Stimulated activated CD8-positive, alpha-beta memory T cell treated with anti-CD3 and anti-CD28 coated beads, Interleukin-4, amount 100 ng/mL, for 24 hours (primary cell): ENCODE measurements around the gene DNAJC17.
A peak's percentile ranks its signal among the peaks of the same experiment; 100 is the strongest.

Experiments
- DNase-seq: peaks from one replicate; pipeline ENCODE4 v3.0.0-alpha.2; 2020; ENCODE audit warnings: low read depth

DNAJC17 gene

GRCh38 chr15:40789999-40790398 lies 17.3 kb downstream of the DNAJC17 start:
- DNase-seq = no peak

- no peak for DNase-seq
Observed at GRCh38 chr15:40789119-40789518, 18.2 kb downstream of the DNAJC17 start.

DNA sequence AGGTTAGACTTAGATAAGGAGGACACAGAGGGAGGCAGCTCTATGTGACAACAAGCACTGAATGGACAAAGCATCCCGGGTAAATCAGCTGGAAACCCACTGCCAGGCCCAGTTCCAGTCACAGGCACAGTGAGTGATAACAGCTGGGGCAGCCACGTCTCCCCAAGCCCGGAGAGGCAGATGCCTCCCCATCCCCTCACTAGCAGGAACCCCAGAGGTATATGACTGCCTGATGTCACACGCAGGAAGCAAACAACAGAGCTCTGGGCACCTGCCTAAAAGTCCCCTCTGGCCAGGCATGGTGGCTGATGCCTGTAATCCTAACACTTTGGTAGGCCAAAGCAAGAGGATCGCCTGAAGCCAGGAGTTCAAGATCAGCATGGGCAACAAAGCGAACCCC lies 19.3 kb downstream of the DNAJC17 start:
- no peak for DNase-seq

DNA sequence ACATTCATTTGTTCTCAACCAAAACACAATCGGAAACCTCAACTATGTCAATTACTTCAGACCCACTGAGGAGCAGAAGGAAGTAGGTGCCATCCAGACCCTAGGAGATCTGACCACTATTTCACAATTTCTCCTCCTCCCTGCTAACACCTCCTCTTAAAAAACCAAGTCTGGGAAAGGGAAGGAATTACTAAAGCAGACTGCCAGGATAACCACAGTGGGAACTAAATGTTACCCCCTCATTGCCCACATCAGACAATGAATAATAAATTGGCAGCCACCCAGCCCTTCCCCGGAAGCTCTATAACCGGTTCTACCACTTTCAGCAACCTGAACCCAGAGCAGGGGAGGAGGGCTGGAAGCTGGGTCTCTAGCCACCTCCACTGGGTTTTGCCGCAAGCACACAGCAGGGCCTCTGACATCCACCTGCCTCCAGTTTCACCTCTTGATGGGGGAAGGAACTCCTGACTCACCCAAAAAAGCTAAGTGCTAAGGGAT lies 19.9 kb downstream of the DNAJC17 start:
- peak; percentile 56 for DNase-seq

GRCh38 chr15:40785814-40786213 lies 21.5 kb downstream of the DNAJC17 start:
- DNase-seq = no peak

DNA sequence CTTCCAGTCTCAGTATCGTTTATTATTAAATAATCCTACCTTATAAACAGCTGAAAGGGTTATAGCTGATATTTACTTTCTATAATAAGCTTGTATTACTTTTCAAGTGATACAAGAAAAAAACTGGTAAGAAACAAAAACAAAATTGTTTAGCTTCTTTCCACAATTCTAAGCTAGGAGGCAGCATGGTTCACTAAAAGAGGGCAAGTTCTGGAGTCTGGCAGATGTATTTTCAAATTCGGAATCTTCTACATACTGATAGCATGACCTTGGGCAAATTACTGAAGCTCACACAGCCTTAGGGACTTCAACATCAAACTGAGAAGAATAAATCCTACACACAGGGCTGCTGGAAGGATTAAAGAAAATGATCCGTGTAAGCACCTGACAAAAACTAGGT lies 22.1 kb downstream of the DNAJC17 start:
- DNase-seq = no peak

DNA sequence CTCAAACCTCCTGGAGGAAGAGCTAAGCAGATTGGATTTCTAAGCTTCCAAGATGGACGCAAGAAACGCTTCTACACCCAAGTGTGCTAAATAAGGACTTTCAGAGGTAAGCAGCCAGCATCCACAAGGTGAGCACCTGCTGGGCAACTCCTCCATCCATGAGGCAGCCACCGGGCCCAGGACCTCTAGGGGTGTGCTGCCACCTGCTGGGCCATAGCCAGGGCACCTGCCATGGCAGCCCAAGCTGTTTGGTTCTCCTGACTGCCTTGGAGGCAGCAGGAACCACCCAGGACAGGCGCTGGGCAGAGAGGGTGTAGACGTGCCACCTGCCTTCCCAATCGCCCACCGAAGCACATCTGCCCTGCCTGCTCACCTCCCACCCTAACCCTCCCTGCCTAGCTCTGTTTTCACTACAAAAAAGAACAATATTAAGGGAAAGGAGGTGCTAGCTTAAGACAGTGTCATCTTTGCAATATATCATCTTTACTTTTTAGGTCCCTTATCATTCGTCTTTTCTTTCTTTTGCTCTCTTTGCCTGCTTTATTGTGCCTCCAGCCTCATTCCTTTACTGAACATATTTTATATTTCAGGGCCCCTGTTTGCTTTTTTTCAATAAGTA lies 24.6 kb downstream of the DNAJC17 start:
- peak; percentile 65 for DNase-seq

DNA sequence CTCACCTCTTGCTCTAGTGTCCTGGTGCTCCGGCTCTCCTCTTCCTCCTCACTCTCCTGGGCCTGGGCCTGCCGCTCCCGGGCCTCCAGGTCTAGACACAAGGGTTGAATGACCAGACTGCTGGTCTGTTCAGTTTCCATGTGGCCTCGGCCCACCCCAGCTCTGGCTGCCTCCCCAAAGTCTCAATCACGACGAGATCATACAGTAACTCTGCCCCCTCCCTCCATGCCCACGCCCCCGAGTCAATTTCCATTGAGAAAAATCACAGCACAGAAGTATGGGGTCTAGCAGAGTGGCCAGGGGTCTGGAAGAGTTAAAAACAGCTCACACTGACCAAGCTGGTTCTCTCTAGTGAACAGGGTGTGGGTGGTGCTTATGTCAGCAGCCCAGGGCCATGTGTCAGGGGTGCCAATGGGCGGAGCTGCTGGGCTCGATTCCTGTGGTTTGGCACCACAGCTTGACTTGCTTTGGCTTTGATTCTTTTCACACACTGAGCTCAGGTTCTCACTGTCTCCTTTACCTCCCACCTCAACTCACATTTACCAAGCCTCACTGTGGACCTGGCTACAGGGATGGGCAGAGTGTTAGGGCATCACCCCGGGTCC lies 30.6 kb downstream of the DNAJC17 start:
- DNase-seq = peak; percentile 46

DNA sequence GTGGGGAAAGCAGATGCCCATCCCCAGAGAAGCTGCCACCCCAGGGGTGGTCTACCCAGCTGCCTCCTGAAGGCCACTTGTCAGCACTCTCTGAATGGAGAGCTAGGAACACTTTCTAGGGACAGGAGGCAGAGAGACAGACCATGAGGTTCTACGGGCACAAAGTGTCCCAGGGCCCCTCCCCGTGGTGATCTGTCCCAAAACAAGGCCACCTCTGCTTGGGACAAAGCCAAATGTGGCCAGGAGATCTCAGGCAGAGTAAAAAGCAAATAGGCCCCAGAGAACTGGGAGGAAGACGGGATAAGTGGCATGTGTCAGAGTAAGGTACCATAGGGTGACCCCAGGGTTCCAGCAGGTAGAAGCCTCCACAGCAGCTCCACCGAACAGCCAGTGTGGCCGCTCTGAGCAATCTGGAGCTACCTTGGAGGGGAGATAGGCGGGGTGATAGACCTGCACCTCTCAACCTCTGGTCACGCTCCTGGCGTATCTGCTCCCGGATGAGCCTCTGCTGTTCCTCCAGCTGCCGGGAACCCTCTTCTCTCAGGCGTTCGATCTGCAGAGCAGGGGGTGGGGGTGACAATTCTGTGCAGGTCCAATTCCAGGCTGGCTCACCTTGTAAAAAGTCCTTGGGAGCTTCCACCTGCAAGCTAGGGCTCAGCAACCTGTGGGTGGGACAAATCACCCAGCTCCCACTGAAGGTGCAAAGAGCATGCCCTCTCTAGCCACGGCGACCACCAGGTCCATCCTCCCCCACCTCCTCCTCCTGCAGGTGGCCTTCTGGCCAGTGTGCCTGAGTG lies 31.3 kb downstream of the DNAJC17 start:
- DNase-seq = no peak

GRCh38 chr15:40775007-40775406 lies 32.3 kb downstream of the DNAJC17 start:
- DNase-seq = no peak

- DNase-seq = no peak
Observed at GRCh38 chr15:40773902-40774301, 33.4 kb downstream of the DNAJC17 start.

GRCh38 chr15:40773496-40773895 lies 33.8 kb downstream of the DNAJC17 start:
- no peak for DNase-seq

GRCh38 chr15:40772014-40772413 lies 35.3 kb downstream of the DNAJC17 start:
- DNase-seq = no peak

- DNase-seq = no peak
Observed at GRCh38 chr15:40771242-40771641, 36.0 kb downstream of the DNAJC17 start.

DNA sequence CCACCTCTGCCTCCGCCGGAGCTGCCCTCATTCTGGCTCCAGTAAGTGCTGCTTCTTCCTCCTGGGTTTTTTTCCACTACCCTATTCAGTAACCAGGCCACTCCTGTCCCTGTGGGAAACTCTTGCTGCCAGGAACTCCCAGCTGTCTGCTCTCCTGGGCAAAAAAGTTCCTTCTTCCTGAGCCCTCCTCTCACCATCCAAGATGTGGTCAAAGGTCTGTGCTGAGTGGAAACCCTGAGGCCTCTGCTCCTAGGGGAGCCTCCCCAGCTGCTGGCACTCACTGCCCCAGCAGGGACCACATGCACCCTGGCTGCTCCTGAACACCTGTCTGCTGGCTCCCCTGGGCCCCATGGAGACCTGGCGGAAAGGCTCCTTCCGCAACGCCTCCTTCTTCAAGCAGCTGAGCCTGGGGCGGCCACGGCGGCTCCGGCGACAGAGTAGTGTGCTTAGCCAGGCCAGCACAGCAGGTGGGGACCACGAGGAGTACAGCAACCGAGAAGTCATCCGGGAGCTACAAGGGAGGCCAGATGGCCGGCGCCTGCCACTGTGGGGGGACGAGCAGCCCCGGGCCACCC lies 37.0 kb downstream of the DNAJC17 start:
- DNase-seq = no peak

DNA sequence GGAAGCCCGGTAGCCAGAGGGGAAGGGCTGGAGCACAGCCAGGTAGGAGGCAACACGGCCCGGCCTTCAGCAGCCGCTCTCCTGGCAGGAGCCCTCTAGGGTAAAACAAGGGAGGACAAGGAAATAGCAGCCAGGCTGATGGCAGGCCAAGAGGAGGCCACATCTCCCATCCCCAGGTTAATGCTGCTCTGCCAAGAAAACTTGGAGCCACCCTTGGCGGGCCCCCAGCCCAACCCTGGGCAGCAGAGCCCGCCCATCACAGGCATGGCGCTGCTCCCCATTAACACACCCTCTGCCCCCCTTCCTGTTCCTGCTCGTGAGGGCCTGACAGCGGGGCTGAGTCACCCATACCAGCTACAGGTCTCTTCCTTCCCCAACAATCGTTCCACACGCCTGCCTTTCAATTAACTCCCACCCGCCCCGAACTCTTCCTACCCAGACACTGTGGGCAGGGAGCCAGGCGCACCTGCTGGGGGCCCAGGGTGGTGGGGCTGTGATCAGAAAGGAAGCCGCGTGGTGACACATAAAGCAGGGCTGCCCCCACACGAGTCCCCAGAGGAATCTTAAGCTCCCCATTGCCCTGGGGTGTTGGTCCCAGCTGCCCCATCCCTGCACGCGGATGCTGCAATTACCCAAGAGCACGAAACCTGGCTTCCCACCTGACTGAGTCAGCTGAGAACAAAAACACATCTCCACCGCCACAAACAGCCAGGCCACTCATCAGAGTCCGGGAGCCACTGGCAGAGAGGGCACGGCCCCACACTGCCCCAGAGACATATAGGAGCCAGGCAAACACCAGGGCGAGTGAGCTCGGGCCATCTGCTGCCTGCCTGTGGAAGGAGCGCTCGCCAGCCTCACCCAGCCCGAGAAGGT lies 37.8 kb downstream of the DNAJC17 start, which contains the start of gene C15orf62:
Gene C15orf62, plus strand, starts transcription at position 707 of the 873 bp plus-strand sequence. CDS start 516 bp downstream, outside the sequence.
- peak; percentile 57 for DNase-seq

DNA sequence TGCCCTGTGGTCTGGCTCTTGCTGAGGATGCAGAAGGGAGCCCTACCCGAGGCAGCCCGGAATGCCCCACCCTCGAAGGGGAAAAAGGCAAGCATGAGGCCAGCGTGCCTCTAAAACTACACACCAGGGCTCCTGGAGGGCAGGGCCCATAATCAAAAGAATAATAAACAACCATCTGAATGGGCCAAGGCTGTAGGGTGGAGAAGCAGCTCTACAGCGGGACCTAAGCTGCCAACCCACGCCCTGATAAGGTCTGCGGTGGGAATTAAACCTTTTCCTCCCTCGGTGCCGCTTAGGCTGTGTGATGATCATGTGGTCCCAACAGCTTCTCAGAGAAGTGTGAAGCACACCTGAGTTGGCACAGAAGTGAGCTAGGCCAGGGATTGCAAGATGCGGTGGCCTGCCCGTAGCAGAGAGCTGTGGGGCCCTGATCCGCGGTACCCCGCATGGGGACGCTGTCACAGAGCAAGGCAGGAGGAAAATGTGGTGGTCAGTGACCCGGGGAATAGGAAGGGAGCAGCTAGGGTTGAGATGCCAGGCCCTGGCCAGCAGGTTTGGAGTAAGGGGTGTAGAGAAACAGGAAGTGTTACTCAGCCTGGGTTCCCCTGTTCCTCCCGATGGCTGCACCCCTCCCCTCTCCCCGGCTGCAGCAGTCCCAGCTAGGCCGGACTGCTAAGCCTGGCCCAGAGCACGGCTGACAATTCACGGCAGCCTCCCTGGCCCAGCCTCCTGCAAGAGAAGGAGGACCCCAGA lies 38.6 kb downstream of the DNAJC17 start:
- no peak for DNase-seq

DNA sequence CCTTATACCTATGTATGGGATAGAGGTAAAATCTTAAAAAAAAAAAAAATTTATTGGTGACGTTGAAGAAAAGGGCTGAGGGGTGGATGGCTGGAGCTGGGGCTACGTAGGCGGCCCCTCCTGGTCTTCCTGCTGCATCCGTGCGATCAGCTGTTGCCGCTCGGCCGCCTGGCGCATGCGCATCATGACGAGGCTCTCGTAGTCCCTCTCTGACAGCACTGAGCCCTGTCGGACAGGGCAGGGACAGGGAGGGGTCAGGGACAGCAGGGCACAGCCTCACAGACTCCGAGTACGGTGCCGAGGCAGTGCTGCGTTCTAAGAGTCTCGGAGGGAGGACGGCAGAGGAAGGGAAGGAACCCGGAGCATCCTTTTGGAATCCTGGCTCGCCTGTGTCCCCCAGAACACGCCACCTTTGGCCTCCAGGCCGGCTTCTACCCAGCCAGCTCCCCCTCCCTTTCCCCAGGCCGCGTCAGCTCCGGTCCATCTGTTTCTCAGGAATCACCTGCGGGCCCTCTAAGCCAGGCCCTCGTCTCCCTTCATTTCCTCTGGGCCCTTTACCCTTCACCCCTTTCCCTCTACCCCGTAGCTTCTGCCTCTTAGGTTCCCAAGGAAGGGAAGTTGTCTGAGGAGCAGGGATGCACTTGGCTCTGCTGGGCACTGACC lies 39.3 kb downstream of the DNAJC17 start:
- no peak for DNase-seq

- no peak for DNase-seq
Observed at GRCh38 chr15:40766906-40767837, 40.1 kb downstream of the DNAJC17 start.
